MM.1S (cell line): ENCODE data around the gene GRIN2D.
"Not testable (repeated sequence)": the region's sequence is repeated elsewhere in the genome, so short reads cannot be mapped to it uniquely, and the experiment has no call there.

ENCODE experiments used
- DNase-seq: peaks from one replicate; pipeline ENCODE4 v3.0.0-alpha.2; 2015
- H2AFZ ChIP-seq: fragments of 300-600 bp; sonication (generic); 2 replicates; pipeline ENCODE4 v1.6.0; 2016; ENCODE audit warnings: antibody characterized with exemption, low read length
- H3F3A ChIP-seq: fragments of 300-600 bp; sonication (generic); 2 replicates; pipeline ENCODE4 v1.6.1; 2016; ENCODE audit warnings: mild to moderate bottlenecking, antibody characterized with exemption, low read length, moderate library complexity, mixed read lengths; ENCODE audit not compliant: insufficient read depth
- H3K27ac ChIP-seq: fragments of 300-600 bp; sonication (generic); 2 replicates; pipeline ENCODE4 v1.5.1; 2016; ENCODE audit warnings: mild to moderate bottlenecking, low read length
- H3K27me3 ChIP-seq: fragments of 300-600 bp; sonication (generic); replicated peaks from 2 replicates; pipeline ENCODE4 v1.6.0; 2016; ENCODE audit warnings: low read length; ENCODE audit not compliant: insufficient read depth
- H3K36me3 ChIP-seq: fragments of 300-600 bp; sonication (generic); replicated peaks from 2 replicates; pipeline ENCODE4 v1.6.1; 2016; ENCODE audit warnings: mild to moderate bottlenecking, low read length, mixed read lengths; ENCODE audit not compliant: insufficient read depth
- H3K4me1 ChIP-seq: fragments of 300-600 bp; sonication (generic); 2 replicates; pipeline ENCODE4 v1.6.1; 2016; ENCODE audit warnings: low read length, mixed read lengths
- H3K4me2 ChIP-seq: fragments of 300-600 bp; sonication (generic); 2 replicates; pipeline ENCODE4 v1.6.0; 2016; ENCODE audit warnings: low read depth, low read length
- H3K4me3 ChIP-seq: fragments of 300-600 bp; sonication (generic); 2 replicates; pipeline ENCODE4 v1.5.1; 2016; ENCODE audit warnings: low read length, mixed read lengths
- H3K79me2 ChIP-seq: fragments of 300-600 bp; sonication (generic); 2 replicates; pipeline ENCODE4 v1.6.1; 2016; ENCODE audit warnings: mixed run types, low read length, mixed read lengths
- H3K9ac ChIP-seq: fragments of 300-600 bp; sonication (generic); 2 replicates; pipeline ENCODE4 v1.6.1; 2016; ENCODE audit warnings: low read length, mixed read lengths
- H3K9me2 ChIP-seq: fragments of 300-600 bp; sonication (generic); replicated peaks from 2 replicates; pipeline ENCODE4 v1.6.1; 2016; ENCODE audit warnings: mild to moderate bottlenecking, low read length, mixed read lengths; ENCODE audit not compliant: insufficient read depth
- H3K9me3 ChIP-seq: fragments of 300-600 bp; sonication (generic); replicated peaks from 2 replicates; pipeline ENCODE4 v1.6.1; 2016; ENCODE audit warnings: mild to moderate bottlenecking, low read length, mixed read lengths; ENCODE audit not compliant: insufficient read depth
- H4K20me1 ChIP-seq: fragments of 300-600 bp; sonication (generic); 2 replicates; pipeline ENCODE4 v1.6.1; 2016; ENCODE audit warnings: mild to moderate bottlenecking, low read length, moderate library complexity, mixed read lengths; ENCODE audit not compliant: insufficient read depth
- CTCF ChIP-seq: fragments of 300-600 bp; sonication (generic); IDR thresholded peaks from 2 replicates; pipeline ENCODE4 v1.5.1; 2016; ENCODE audit warnings: antibody characterized with exemption, low read length, mixed read lengths
- EZH2 ChIP-seq: fragments of 300-600 bp; sonication (generic); optimal IDR thresholded peaks from 2 replicates; pipeline ENCODE3; 2017; ENCODE audit warnings: low read depth, mild to moderate bottlenecking, antibody characterized with exemption, low read length, mixed read lengths
- EZH2phosphoT487 ChIP-seq: fragments of 300-600 bp; sonication (generic); IDR thresholded peaks from 2 replicates; pipeline ENCODE4 v1.6.1; 2018; ENCODE audit warnings: antibody characterized with exemption, low read length

Gene GRIN2D

GRCh38 chr19:48368936-48369335 is 24.5 kb upstream of the GRIN2D start:
- Histone ChIP-seq H3K4me2 (no peak overlapping the region), H3K36me3 (no peaks in the 10 kb centered on the region), H4K20me1 (no peaks in the 10 kb centered on the region), H3F3A (peaks cover 6% of the 10 kb centered on the region; the same call in 1 of the 2 replicates), H2AFZ (no peak overlapping the region), H3K4me3 (no peak overlapping the region), H3K9ac (no peak overlapping the region), H3K27me3 (no peaks in the 10 kb centered on the region), H3K4me1 (peaks cover 8% of the 10 kb centered on the region), H3K79me2 (no peaks in the 10 kb centered on the region), H3K9me3 (no peaks in the 10 kb centered on the region), H3K9me2 (no peaks in the 10 kb centered on the region), H3K27ac (no peak overlapping the region)
- TF ChIP-seq CTCF = no peak
- TF ChIP-seq EZH2 = no peak
- no peak for TF ChIP-seq EZH2phosphoT487
- no peak for DNase-seq

- no peak for TF ChIP-seq EZH2
- no peak for TF ChIP-seq CTCF
- TF ChIP-seq EZH2phosphoT487 = no peak
These were observed 22.5 kb upstream of the GRIN2D start for GRCh38 chr19:48370955-48371354.

GRCh38 chr19:48371367-48371766 is 22.1 kb upstream of the GRIN2D start:
- H3K9ac ChIP-seq = no peak overlapping the region
- H3K27me3 ChIP-seq = no peaks in the 10 kb centered on the region
- H3K4me1 ChIP-seq = no peaks in the 10 kb centered on the region
- H3K9me2 ChIP-seq = no peaks in the 10 kb centered on the region
- 0 out of 2 replicates have a peak, but pooled peaks cover 4% of the 10 kb centered on the region for H3F3A ChIP-seq
- H3K4me2 ChIP-seq = no peak overlapping the region
- H3K4me3 ChIP-seq = no peak overlapping the region
- no peak for TF ChIP-seq CTCF
- no peak for TF ChIP-seq EZH2phosphoT487
- no peak for TF ChIP-seq EZH2
- H3K27ac ChIP-seq = no peak overlapping the region
- no peak for DNase-seq
- no peaks in the 10 kb centered on the region for H3K9me3 ChIP-seq
- H2AFZ ChIP-seq = no peak overlapping the region
- H4K20me1 ChIP-seq = no peaks in the 10 kb centered on the region
- H3K36me3 ChIP-seq = no peaks in the 10 kb centered on the region
- H3K79me2 ChIP-seq = no peaks in the 10 kb centered on the region

More at GRCh38 chr19:48370955-48371354, 22.5 kb upstream of the GRIN2D start:
- Histone ChIP-seq H3K9me2 (no peaks in the 10 kb centered on the region), H3K4me3 (no peak overlapping the region), H3F3A (peaks cover 2% of the 10 kb centered on the region; the same call in 1 of the 2 replicates), H3K9me3 (no peaks in the 10 kb centered on the region), H3K27ac (no peak overlapping the region), H3K4me1 (no peaks in the 10 kb centered on the region), H3K79me2 (no peaks in the 10 kb centered on the region), H3K4me2 (no peak overlapping the region), H3K9ac (no peak overlapping the region), H2AFZ (no peak overlapping the region), H4K20me1 (no peaks in the 10 kb centered on the region), H3K27me3 (no peaks in the 10 kb centered on the region), H3K36me3 (no peaks in the 10 kb centered on the region)
- DNase-seq = no peak

- H3K36me3 ChIP-seq, H3F3A ChIP-seq, H3K79me2 ChIP-seq, H4K20me1 ChIP-seq, H3K27me3 ChIP-seq, H2AFZ ChIP-seq, H3K4me3 ChIP-seq, H3K9me2 ChIP-seq, DNase-seq, H3K27ac ChIP-seq, H3K4me2 ChIP-seq, H3K4me1 ChIP-seq, H3K9ac ChIP-seq, H3K9me3 ChIP-seq: not testable (repeated sequence)
These were observed 21.7 kb upstream of the GRIN2D start for GRCh38 chr19:48371771-48372170.
